Raji (cell line): ENCODE data around the gene FCN1.

ENCODE experiments used
- POLR2A ChIP-seq: IDR thresholded peaks from 2 replicates; pipeline ENCODE4 v1.6.1; 2011; ENCODE audit warnings: low read depth, low read length, control low read depth; ENCODE audit not compliant: insufficient read depth

FCN1 gene

GRCh38 chr9:134887219-134887618, 30.5 kb downstream of the FCN1 start:
- TF ChIP-seq POLR2A = no peak

DNA sequence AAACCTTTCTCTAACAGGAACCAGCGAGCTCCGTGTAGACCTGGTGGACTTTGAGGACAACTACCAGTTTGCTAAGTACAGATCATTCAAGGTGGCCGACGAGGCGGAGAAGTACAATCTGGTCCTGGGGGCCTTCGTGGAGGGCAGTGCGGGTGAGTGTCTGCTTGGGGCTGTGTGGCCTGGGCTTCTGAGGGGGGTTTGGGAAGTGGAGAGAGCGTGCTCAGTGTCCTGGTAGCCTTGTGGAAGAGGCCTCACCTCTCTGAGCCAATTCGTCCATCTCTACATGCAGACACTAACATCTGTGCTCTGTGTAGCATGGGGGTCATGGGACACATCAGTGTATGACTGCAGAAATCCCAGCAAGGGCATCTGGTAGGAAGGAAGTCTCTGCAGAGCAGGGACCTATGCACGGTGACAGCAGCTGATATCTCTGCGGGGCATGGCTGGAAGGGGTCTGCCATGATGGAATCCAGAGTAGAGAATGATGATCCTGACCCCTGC, 31.2 kb downstream of the FCN1 start:
- no peak for TF ChIP-seq POLR2A

DNA sequence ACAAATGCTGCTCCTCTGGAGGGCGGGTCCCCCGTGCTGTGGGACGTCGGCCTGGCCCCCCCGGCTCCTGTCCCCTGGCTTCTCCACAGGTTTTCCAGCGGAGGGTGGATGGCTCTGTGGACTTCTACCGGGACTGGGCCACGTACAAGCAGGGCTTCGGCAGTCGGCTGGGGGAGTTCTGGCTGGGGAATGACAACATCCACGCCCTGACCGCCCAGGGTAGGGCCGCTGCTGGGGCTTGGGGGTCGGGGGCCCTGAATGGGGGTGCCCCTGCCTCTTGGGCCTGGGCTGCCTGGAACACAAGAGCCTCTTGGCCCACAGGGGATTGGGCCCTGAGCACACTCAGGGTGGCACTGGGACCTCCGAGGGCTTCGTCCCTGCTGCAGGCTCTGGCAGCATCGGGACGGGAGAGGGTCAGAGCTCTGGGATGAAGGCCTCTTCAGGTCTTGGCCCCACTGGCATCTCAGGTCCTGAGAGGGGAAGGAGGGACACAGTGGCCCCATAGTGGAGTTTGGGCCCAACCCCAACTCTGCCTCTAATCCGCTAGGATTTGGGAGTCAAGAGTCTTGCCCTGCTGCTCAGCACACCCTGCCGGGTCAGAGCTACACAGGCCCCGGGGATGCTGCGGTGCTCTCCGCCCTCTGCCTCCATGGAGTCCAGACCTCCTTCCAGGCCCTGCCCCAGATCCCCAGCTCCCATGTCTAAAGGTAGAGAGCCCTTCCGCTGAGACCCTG, 31.9 kb downstream of the FCN1 start:
- no peak for TF ChIP-seq POLR2A

- no peak for TF ChIP-seq POLR2A
Observed at GRCh38 chr9:134885001-134885678, 32.6 kb downstream of the FCN1 start.

DNA sequence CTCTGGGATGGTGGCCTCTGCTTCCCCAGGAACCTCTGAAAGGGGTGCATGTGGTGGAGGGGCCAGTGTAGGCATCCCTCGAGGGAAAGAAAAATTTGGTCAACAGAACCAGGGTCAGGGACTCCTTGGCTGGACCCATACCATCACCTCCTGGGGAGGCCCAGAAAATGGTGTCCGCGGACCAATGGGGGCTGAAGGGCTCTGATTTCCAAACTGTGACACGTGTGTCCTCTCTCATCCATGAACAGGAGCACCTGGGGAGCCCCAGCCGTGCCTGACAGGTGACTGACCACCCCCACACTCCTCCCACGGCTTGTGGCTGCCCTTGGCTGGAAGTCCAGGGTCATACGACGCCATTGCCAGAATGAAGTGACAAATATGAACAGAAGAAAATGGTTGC, 33.2 kb downstream of the FCN1 start:
- TF ChIP-seq POLR2A = no peak

GRCh38 chr9:134883040-134883782, 34.5 kb downstream of the FCN1 start:
- TF ChIP-seq POLR2A = no peak

GRCh38 chr9:134882204-134882785, 35.4 kb downstream of the FCN1 start:
- TF ChIP-seq POLR2A = no peak

DNA sequence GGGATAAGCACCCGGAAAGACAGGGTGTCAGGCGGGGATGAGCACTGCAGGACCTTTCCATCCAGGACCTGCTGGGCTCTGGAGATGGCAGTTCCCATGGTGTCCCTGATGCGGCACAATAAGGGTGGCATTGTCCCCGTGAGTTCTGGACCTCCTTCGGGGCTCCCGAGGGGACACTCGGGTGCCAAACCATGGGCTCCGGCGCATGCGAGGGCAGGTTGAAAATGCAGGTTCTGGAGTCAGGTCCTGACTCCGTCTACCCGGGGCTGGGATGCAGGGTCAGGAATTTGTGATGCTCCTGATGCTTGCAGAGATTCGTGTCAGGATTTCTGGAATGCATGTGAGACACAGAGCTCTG, 36.4 kb downstream of the FCN1 start:
- no peak for TF ChIP-seq POLR2A

DNA sequence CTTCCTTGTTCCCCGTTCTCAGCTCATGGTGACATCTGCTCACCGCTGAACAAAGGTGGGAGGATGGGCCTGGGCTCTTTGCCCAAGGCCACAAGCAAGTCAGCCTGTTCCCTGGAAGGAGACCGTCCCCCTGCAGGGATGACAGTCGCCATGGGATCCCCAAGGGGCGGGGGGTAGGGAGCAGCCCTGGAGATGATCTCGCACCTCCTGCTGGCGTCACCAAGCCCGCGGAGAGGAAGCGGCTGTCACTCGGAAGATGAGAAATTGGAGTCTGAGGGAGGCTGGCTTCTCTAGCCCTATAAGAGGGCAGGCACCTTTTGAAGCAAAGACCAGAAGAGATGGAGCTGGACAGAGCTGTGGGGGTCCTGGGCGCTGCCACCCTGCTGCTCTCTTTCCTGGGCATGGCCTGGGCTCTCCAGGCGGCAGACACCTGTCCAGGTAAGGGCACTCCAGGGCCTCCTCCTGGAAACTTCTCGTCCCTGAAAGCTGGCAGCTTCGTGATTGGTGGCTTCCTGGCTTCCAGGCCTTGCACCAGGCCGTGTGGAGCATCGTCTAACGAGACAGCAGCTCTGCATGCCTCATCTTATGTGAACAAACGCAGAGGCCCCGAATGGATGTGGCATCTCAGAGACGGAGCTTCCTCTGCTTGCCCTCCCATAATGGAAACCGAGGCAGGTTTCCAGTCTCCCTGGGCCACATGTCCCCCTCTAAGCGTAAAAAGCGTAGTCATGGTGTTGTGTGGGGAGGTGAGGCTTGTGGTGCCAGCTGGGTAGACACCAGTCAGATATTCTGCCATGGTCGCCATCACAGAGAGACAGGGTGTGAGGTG, 37.0 kb downstream of the FCN1 start, which contains the start of gene FCN2:
Gene FCN2, plus strand, starts transcription at position 327 of the 829 bp plus-strand sequence. Its CDS starts 12 bp downstream, at position 339.
- no peak for TF ChIP-seq POLR2A

GRCh38 chr9:134879664-134880483, 37.8 kb downstream of the FCN1 start:
- TF ChIP-seq POLR2A = no peak

DNA sequence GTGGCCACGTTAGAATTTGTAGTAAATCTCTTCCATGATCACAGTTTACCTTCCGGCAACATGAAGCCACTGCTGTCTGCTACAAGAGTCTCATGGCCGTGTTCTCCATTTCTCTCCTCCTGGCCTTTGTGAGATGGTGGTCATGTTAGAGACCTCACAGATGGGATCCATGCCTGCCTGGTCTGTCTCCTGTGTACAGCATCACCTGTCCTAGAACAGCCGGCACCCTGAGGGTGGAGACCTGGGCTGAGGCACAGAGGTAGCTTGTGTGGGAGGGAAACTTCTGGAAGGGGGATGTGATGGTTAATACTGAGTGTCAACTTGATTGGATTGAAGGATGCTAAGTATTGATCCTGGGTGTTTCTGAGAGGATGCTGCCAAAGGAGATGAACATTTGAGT, 40.2 kb downstream of the FCN1 start:
- TF ChIP-seq POLR2A = no peak

DNA sequence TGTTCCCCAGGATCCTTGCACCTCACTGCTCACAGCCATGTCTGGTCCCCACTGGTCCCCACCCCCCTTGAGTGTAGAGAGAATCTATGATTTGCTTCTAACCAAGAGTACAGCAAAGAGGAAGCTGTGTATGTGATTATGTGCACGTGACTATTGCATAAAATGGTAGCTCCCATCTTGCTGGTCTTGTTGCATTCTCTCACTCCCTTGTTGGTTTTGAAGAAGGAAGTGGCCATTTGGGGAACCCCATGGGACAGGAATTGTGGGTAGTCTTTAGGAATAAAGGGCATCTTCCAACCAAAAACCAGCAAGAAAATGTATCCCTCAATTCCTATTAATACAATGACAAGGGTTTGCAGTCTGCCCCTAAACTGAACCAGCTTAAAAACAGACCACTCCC, 42.3 kb downstream of the FCN1 start:
- TF ChIP-seq POLR2A = no peak

DNA sequence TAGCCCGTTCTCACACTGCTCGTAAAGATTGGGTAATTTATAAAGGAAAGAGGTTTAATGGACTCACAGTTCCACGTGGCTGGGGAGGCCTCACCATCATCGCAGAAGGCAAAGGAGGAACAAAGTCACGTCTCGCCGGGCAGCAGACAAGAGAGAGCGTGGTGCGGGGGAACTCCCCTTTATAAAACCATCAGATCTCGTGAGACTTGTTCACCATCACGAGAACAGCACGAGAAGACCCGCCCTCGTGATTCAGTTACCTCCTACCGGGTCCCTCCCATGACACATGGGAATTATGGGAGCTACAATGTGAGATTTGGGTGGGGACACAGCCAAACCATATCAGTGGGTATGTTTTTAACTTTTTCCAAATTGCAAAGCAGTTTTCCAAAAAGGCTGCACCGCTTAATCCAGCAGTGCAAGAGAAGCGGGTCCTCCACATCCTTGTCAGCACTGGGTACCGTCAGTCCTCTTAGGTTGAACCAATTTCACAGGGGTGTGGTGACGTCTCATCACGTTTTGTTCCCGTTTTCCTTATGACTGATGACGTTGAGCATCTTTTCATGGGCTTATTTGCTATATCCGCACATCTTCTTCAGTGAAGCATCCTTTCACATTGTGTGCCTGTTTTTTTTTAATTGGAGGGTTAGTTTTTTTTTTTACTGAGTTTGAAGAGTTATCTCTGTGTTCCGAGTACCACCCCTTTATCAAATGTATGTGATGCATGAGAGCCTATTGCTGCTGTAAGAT, 45.1 kb downstream of the FCN1 start:
- no peak for TF ChIP-seq POLR2A
